SHP77 (cell line): Measurements from ENCODE around the gene MRPL58.

ENCODE experiments used
- DNase-seq, 2 experiments: peaks; one replicate each; lab custom pipeline; 2025; lab: John Stamatoyannopoulos, UW

MRPL58 gene

DNA sequence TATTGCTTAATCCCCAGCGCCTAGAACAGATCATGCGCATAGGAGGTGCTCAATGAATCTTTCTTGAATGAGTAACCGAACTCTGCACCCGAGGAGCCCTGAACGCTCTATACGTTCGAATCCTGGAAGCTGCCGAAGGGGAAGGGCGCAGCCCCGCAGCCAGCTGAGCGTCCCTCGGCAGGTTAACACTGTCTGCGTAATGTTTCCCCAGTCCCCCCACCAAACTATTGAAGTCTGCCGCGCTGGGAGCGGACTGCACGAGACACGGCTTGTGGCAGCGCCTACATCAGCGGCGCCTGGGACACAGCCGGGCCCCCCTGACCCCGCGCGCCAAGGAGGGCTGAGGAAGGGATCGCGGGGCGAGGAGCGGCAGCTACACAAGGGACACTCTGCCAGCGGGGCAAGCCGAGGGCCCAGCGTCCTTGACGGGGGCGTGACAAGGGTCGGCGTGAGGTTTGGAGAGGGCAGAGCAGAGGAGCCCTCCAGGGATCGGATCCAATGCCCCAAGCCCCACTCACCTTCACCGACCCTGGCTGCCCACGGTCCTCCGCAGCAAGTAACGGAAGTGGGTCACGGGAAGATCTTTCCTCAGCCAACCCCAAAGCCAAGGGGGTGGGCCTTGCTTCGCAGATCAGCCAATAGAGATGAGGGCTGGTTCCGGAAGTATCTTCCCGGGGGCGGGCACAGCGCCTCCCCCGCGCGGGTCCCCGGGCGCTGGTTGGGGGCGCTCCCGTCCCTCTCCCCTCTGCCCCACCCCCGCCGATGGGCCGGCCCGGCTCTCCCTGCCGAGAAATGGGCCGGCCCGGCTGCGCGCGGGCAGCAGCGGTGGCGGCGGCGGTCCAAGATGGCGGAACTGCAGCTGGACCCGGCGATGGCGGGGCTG is 34.2 kb downstream of the MRPL58 start, which contains the start of the genes ATP5PD and KCTD2:
Gene ATP5PD, minus strand, starts transcription at position 563 of the 883 bp plus-strand sequence. CDS start 4,319 bp downstream, outside the sequence.
Gene KCTD2, plus strand, starts transcription at position 819 of the 883 bp plus-strand sequence. Its CDS starts 26 bp downstream, at position 845.
- DNase-seq = peak; percentile 98

GRCh38 chr17:75047398-75048098 is 35.1 kb downstream of the MRPL58 start:
- no peak for DNase-seq

- no peak for DNase-seq
These were observed 35.9 kb downstream of the MRPL58 start for GRCh38 chr17:75048249-75048878.

DNA sequence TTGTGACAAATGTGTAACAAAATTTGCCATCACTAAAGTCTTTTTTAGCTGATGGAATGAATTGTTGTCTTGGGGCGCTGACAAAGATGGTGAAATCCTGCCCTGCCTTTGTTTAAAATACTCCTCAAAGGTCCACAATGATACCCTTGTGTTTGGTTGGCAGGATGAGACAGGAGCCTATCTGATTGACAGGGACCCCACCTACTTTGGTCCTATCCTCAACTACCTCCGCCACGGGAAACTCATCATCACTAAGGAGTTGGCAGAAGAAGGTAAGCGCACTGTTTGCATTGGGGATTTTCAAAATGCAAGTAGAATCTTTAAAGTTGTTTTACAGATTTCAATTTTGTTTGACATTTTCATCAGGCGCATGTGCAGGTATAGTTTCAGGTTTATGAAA is 36.6 kb downstream of the MRPL58 start:
- no peak for DNase-seq

DNA sequence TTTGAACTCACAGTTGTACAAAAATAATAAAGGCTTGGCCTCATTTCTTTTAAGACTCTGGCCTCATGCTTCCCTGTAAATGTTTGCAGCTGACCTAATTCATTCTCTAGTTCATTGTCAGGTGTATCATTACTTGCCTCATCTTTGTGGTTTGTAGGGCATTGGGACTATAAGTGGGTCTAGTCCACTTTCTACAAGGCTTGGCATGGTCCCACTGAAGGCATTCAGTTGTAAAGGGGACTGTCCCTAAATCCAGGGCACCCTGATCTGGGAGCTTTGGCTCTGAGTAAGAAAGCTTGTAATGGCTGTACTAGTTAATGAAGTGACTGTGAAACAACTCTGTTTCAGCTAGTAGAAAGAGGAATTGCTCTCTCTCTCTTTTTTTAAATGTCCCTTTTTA is 37.2 kb downstream of the MRPL58 start:
- no peak for DNase-seq

DNA sequence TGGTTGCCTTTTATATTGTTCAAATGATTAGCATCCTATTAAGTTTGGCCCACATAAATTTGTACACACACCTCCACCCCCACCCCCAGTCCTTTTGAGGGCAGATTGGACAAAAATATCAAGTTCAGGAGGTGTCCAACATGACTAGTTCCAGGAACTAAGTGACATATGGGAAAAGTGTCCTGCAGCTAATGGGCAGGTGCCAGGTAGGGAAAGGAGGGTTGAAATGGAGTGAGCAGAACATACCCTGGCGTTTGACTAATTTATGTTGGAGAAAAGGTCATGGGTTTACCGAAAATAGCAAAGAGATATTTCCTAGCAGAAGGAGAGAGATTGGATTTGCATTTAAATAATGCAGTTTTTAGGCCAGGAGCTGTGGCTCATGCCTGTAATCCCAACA is 39.5 kb downstream of the MRPL58 start:
- DNase-seq = no peak

GRCh38 chr17:75059369-75060345 is 47.2 kb downstream of the MRPL58 start:
- peak; percentile 31 to 59 for DNase-seq

- peak in 1 of 2 experiments; percentile 39 for DNase-seq
These were observed 48.1 kb downstream of the MRPL58 start for GRCh38 chr17:75060434-75061054.

- DNase-seq = no peak
These were observed 48.6 kb downstream of the MRPL58 start for GRCh38 chr17:75061055-75061438.

DNA sequence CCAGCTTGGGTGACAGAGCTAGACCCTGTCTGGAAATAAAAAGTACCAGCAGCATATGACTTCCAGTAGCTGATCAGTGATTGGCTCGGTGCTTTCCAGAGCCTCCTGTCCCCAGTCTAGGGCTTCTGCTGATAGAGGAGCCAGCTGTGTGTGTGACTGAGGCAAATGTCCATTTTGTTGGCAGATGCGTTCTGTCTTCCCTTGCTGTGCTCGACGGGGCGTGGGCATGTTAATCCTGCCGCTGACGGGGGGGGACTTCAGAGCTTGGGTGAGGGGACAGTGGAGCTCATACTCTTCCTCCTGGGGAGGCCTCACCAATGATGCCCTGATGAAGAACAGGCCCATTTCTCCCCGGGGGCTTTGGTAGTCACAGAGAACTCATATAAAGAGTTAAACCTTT is 49.1 kb downstream of the MRPL58 start:
- DNase-seq = no peak

DNA sequence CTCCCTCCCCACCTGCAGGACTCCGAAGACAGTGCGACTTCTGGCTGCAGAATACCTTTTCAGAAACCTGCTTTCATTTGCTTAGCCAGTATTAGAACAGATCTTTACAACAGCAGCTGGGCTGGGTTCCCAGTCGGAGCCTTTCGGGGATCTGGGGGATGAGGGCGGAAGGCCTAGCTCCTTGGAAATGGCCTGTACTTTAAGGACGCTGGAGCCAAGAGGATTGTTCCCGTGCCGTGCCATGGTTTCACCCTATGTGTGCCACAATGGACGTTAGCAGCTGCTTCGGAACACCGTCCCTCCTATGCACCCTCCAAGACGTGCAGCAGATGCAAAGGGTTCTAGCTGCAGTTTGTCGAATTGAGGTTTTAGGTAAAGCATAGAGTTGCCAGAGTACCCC is 50.7 kb downstream of the MRPL58 start:
- DNase-seq = no peak

DNA sequence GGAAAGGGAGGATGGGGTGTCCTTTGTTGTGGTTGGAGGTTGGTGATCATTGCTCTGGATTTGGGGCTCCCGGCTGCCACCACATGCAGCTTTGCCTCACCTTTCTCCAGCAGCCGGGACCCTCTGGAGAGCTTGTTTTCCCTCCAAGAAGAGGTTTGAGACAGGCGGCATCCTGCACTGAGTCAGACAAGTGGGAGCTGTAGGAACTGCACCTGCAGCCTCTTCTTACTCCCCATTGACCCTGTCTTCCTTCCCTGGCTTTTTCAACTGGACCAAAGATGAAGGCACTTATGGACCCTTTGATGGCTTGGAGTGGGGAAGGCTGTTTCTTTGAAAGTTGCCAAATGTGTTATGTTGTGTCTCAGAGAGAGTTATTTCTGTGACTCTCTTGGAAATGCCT is 51.2 kb downstream of the MRPL58 start:
- DNase-seq = no peak

DNA sequence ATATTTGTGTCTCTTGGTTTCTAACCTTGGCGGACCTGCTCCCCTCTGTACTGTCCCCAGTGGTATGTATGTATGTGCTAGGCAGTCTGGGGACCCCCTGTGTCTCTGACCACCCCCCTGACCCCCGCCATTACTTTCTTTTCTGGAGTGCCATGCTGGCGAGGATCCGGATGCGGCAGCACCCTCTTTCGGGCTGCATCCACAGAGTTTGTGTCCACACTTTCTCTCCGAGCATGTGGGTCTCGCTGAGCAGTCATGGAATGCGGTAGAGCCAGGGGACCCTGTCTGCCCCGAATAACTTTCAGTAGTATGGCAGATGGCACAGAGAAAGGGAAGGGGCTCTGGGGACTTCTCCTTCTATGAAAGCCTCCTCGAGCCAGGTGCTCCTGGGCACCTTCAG is 51.6 kb downstream of the MRPL58 start:
- DNase-seq = no peak

- no peak for DNase-seq
These were observed 52.0 kb downstream of the MRPL58 start for GRCh38 chr17:75064460-75064859.

DNA sequence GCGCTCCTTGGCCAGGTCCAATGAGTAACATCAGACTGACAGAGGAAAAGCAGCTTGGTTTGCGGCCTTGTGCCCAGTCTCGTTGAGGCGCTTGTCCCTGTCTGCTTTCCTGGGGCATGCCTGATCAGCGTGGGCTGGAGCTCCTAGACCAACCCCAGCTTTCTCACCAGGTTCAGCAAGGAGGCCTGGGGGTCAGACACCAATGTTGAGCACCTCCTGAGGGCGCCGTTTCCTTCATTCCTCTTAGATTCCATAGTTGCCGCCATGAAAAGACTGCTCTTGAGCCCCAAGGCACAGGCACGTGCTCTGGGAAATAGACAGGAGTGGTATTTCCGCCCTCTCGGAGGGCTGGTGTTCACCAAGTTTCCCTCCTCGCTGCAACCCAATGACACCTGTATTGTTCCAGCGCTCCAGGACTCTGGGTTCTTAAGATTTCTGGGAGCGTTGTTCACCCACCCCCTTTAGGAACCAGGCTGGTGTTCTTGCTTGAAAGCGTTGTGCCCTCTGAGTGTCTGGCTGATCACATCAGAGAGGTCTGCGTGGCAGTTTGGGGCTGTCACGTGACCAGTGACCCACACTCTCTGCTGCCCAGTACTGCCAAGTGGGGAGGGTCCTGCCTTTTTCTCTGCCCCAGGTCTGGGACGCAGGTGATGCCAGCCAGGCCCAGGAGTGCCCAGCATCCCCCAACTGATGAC is 52.5 kb downstream of the MRPL58 start:
- DNase-seq = no peak

DNA sequence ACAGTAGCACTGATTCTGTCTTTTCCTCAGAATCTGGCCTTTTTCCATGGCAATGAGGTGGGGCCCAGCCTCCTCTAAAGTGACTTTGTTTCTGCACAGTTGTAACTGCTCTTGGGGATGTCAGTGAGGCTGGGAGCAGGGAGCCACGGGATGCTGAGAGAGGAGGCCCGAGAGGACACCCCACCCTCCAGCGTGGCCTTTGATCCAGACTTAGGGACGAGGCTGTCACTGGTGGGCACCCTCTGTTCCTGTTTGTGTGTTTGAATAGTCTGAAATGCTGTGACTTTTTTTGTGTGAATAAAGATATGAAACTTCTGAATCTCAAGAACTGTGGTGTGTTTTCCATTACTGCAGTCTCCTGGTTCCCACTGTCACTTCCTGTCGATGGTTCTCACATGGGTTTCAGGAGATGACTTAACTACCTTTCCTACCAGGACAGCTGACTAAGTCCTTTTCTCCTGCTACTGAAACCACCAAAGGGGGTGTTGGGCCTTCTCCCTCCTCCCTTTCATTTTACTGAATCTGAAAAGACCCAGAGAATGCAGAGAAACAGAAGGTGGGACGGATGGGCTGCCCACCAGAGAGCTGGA is 53.2 kb downstream of the MRPL58 start:
- no peak for DNase-seq

GRCh38 chr17:75067856-75068255 is 55.4 kb downstream of the MRPL58 start:
- DNase-seq = no peak

- no peak for DNase-seq
These were observed 56.3 kb downstream of the MRPL58 start for GRCh38 chr17:75068750-75069149.

DNA sequence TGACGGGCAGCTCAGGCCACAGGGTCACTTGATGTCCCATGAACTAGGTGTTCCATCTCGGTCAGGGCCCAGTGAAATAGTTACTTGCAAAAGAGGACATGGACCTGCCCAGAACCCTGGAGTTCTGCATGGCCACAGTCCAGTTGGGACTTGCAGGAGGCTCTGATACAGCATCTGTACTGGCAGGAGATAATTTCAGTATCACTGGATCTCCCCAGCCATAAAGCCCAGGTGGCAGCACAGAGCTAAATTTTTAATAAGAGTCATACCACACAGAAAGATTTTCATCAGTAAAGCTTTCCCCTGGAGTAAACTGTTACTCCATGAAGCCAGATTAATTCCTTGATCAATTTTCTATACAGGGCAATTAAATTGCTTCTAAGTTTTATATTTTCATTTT is 57.3 kb downstream of the MRPL58 start:
- DNase-seq = no peak
